Measurements from ENCODE around the gene ZNF212. TPM values are rescaled to one million over a fixed set of nuclear protein-coding genes. Genes with fewer than 3 reads are reported as not detected.
"Not testable (repeated sequence)": the region's sequence is repeated elsewhere in the genome, so short reads cannot be mapped to it uniquely, and the experiment has no call there.

Gene ZNF212
- polyA plus RNA-seq, 4 donors, result 15.6 to 21.3 (median 18.7) TPM

- not testable (repeated sequence) for DNase-seq (ENCODE audit: low read depth in 4 of 4, low spot score in 2 of 4)
Measured at GRCh38 chr7:149251518-149251917, 12.1 kb downstream of the ZNF212 start.

GRCh38 chr7:149252378-149252777 lies 12.9 kb downstream of the ZNF212 start:
- no peak for DNase-seq (ENCODE audit: low read depth in 4 of 4, low spot score in 2 of 4)

GRCh38 chr7:149253665-149254064 lies 14.2 kb downstream of the ZNF212 start:
- DNase-seq (ENCODE audit: low read depth in 4 of 4, low spot score in 2 of 4), result no peak

- DNase-seq (ENCODE audit: low read depth in 4 of 4, low spot score in 2 of 4), result no peak
Measured at GRCh38 chr7:149254181-149254858, 14.9 kb downstream of the ZNF212 start.

- no peak for DNase-seq (ENCODE audit: low read depth in 4 of 4, low spot score in 2 of 4)
Measured at GRCh38 chr7:149255174-149255573, 15.7 kb downstream of the ZNF212 start.

GRCh38 chr7:149256568-149256967 lies 17.1 kb downstream of the ZNF212 start:
- no peak for DNase-seq (ENCODE audit: low read depth in 4 of 4, low spot score in 2 of 4)

GRCh38 chr7:149257146-149257545 lies 17.7 kb downstream of the ZNF212 start:
- DNase-seq (ENCODE audit: low read depth in 4 of 4, low spot score in 2 of 4), result no peak

GRCh38 chr7:149261316-149261828 lies 21.9 kb downstream of the ZNF212 start:
- peak in 1 of 4 donors; percentile 11 for DNase-seq (ENCODE audit: low read depth in 4 of 4, low spot score in 2 of 4)

GRCh38 chr7:149261829-149262617 lies 22.6 kb downstream of the ZNF212 start, which contains the start of gene ZNF783:
Gene ZNF783, plus strand, starts transcription at chr7:149262196. Its CDS starts 138 bp downstream, at chr7:149262334.
- peak; percentile 45 to 80 (median 74) for DNase-seq (ENCODE audit: low read depth in 4 of 4, low spot score in 2 of 4)

- no peak for DNase-seq (ENCODE audit: low read depth in 4 of 4, low spot score in 2 of 4)
Measured at GRCh38 chr7:149266451-149266850, 27.0 kb downstream of the ZNF212 start.

- no peak for DNase-seq (ENCODE audit: low read depth in 4 of 4, low spot score in 2 of 4)
Measured at GRCh38 chr7:149267733-149268132, 28.3 kb downstream of the ZNF212 start.

GRCh38 chr7:149274424-149274823 lies 35.0 kb downstream of the ZNF212 start:
- not testable (repeated sequence) for DNase-seq (ENCODE audit: low read depth in 4 of 4, low spot score in 2 of 4)

- no peak for DNase-seq (ENCODE audit: low read depth in 4 of 4, low spot score in 2 of 4)
Measured at GRCh38 chr7:149277871-149278270, 38.4 kb downstream of the ZNF212 start.

- no peak for DNase-seq (ENCODE audit: low read depth in 4 of 4, low spot score in 2 of 4)
Measured at GRCh38 chr7:149278396-149278795, 38.9 kb downstream of the ZNF212 start.

- no peak for DNase-seq (ENCODE audit: low read depth in 4 of 4, low spot score in 2 of 4)
Measured at GRCh38 chr7:149279111-149279743, 39.8 kb downstream of the ZNF212 start.

- no peak for DNase-seq (ENCODE audit: low read depth in 4 of 4, low spot score in 2 of 4)
Measured at GRCh38 chr7:149280151-149280550, 40.7 kb downstream of the ZNF212 start.

GRCh38 chr7:149280661-149281507 lies 41.4 kb downstream of the ZNF212 start:
- no peak for DNase-seq (ENCODE audit: low read depth in 4 of 4, low spot score in 2 of 4)

GRCh38 chr7:149281508-149282330 lies 42.3 kb downstream of the ZNF212 start:
- DNase-seq (ENCODE audit: low read depth in 4 of 4, low spot score in 2 of 4), result no peak

GRCh38 chr7:149282331-149282655 lies 42.8 kb downstream of the ZNF212 start:
- DNase-seq (ENCODE audit: low read depth in 4 of 4, low spot score in 2 of 4), result no peak

GRCh38 chr7:149283321-149283720 lies 43.9 kb downstream of the ZNF212 start:
- DNase-seq (ENCODE audit: low read depth in 4 of 4, low spot score in 2 of 4), result no peak

Data from left renal cortex interstitium (tissue), 4 donors.